H9 (cell line): ENCODE measurements around the gene TFCP2. TPM values are rescaled to one million over a fixed set of nuclear protein-coding genes. Genes with fewer than 3 reads are reported as not detected.

Source experiments
- DNase-seq: peaks from one replicate; pipeline ENCODE4 v3.0.0-alpha.2; 2017
- H2AFZ ChIP-seq: one replicate; pipeline ENCODE4 v1.6.1; 2013; ENCODE audit warnings: mild to moderate bottlenecking, low read length, control low read depth, moderate library complexity
- H2AK5ac ChIP-seq: 2 replicates; pipeline ENCODE4 v1.6.1; 2013; ENCODE audit warnings: low read length, control low read depth, mixed read lengths; ENCODE audit not compliant: insufficient read length
- H2BK120ac ChIP-seq: one replicate; pipeline ENCODE4 v1.6.1; 2013; ENCODE audit warnings: low read depth, mild to moderate bottlenecking, low read length, control low read depth, inconsistent platforms; ENCODE audit not compliant: poor library complexity, severe bottlenecking
- H2BK12ac ChIP-seq: 2 replicates; pipeline ENCODE4 v1.6.1; 2013; ENCODE audit warnings: low read length, control low read depth, mixed read lengths, low read depth; ENCODE audit not compliant: insufficient read length
- H2BK15ac ChIP-seq: 2 replicates; pipeline ENCODE4 v1.6.1; 2013; ENCODE audit warnings: low read depth, low read length, control low read depth
- H2BK20ac ChIP-seq: one replicate; pipeline ENCODE4 v1.6.1; 2013; ENCODE audit warnings: low read depth, mild to moderate bottlenecking, low read length, control low read depth, inconsistent platforms; ENCODE audit not compliant: poor library complexity, severe bottlenecking
- H2BK5ac ChIP-seq: 2 replicates; pipeline ENCODE4 v1.6.1; 2013; ENCODE audit warnings: low read length, control low read depth, mixed read lengths; ENCODE audit not compliant: insufficient read length
- H3K14ac ChIP-seq: 2 replicates; pipeline ENCODE4 v1.6.1; 2013; ENCODE audit warnings: low read length, control low read depth; ENCODE audit not compliant: insufficient read depth
- H3K18ac ChIP-seq: 2 replicates; pipeline ENCODE4 v1.6.1; 2013; ENCODE audit warnings: low read depth, mild to moderate bottlenecking, mixed read lengths, low read length, control low read depth; ENCODE audit not compliant: insufficient read length
- H3K23ac ChIP-seq: 2 replicates; pipeline ENCODE4 v1.6.1; 2013; ENCODE audit warnings: low read length, control low read depth, mixed read lengths, low read depth; ENCODE audit not compliant: insufficient read length
- H3K23me2 ChIP-seq: 2 replicates; pipeline ENCODE4 v1.6.1; 2013; ENCODE audit warnings: low read depth, mild to moderate bottlenecking, mixed read lengths, low read length, control low read depth; ENCODE audit not compliant: insufficient read length, poor library complexity, severe bottlenecking
- H3K27ac ChIP-seq: 2 replicates; pipeline ENCODE4 v1.5.1; 2013; ENCODE audit warnings: low read length, control low read depth, mixed read lengths, low read depth; ENCODE audit not compliant: insufficient read length
- H3K27me3 ChIP-seq: 2 replicates; pipeline ENCODE4 v1.6.1; 2013; ENCODE audit warnings: low read length, control low read depth, inconsistent platforms; ENCODE audit not compliant: insufficient read depth
- H3K4ac ChIP-seq: 2 replicates; pipeline ENCODE4 v1.6.1; 2013; ENCODE audit warnings: low read depth, mild to moderate bottlenecking, control low read depth, inconsistent platforms, low read length, moderate library complexity
- H3K4me1 ChIP-seq: 2 replicates; pipeline ENCODE4 v1.6.1; 2013; ENCODE audit warnings: low read length, control low read depth, inconsistent platforms; ENCODE audit not compliant: insufficient read depth
- H3K4me2 ChIP-seq: 2 replicates; pipeline ENCODE4 v1.6.1; 2013; ENCODE audit warnings: low read length, control low read depth, mixed read lengths; ENCODE audit not compliant: insufficient read length, insufficient read depth
- H3K56ac ChIP-seq: 2 replicates; pipeline ENCODE4 v1.6.1; 2013; ENCODE audit warnings: low read depth, mild to moderate bottlenecking, mixed read lengths, low read length, control low read depth; ENCODE audit not compliant: insufficient read length
- H3K79me1 ChIP-seq: 2 replicates; pipeline ENCODE4 v1.6.1; 2013; ENCODE audit warnings: low read depth, mild to moderate bottlenecking, moderate library complexity, low read length, control low read depth, inconsistent platforms; ENCODE audit not compliant: insufficient read depth, poor library complexity, severe bottlenecking
- H3K79me2 ChIP-seq: 2 replicates; pipeline ENCODE4 v1.6.1; 2013; ENCODE audit warnings: low read length, control low read depth, inconsistent platforms; ENCODE audit not compliant: insufficient read depth
- H3K9ac ChIP-seq: 2 replicates; pipeline ENCODE4 v1.6.1; 2013; ENCODE audit warnings: low read length, control low read depth, mixed read lengths; ENCODE audit not compliant: insufficient read length; ENCODE audit errors: extremely low read depth
- H3K9me3 ChIP-seq: one replicate; pipeline ENCODE4 v1.6.1; 2013; ENCODE audit warnings: low read depth, low read length, inconsistent platforms; ENCODE audit not compliant: control insufficient read depth
- H3T11ph ChIP-seq: one replicate; pipeline ENCODE4 v1.6.1; 2013; ENCODE audit warnings: mild to moderate bottlenecking, low read length, control low read depth, inconsistent platforms
- H4K20me1 ChIP-seq: one replicate; pipeline ENCODE4 v1.6.1; 2013; ENCODE audit not compliant: control insufficient read depth, insufficient read length, insufficient read depth
- H4K5ac ChIP-seq: 2 replicates; pipeline ENCODE4 v1.6.1; 2013; ENCODE audit warnings: low read depth, mild to moderate bottlenecking, mixed read lengths, low read length, control low read depth; ENCODE audit not compliant: insufficient read length
- H4K8ac ChIP-seq: replicated peaks from 2 replicates; pipeline ENCODE4 v1.6.1; 2013; ENCODE audit warnings: low read length, control low read depth, mixed read lengths, low read depth; ENCODE audit not compliant: insufficient read length
- H4K91ac ChIP-seq: 2 replicates; pipeline ENCODE4 v1.6.1; 2013; ENCODE audit warnings: low read depth, mild to moderate bottlenecking, moderate library complexity, mixed read lengths, low read length, control low read depth; ENCODE audit not compliant: insufficient read length
- H3K27ac Mint-ChIP-seq, 3 experiments: 2 replicates in 2 of 3; 3 replicates in 1 of 3; pipeline ENCODE4 v1.8.0; 2020 to 2021; ENCODE audit warnings: mixed read lengths in 3 of 3, mild to moderate bottlenecking in 1 of 3, moderate library complexity in 1 of 3
- H3K27me3 Mint-ChIP-seq: 2 replicates; pipeline ENCODE4 v1.8.0; 2021; ENCODE audit warnings: low read depth, mild to moderate bottlenecking, moderate library complexity, mixed read lengths
- H3K36me3 Mint-ChIP-seq, 3 experiments: 2 replicates in 2 of 3; 3 replicates in 1 of 3; pipeline ENCODE4 v1.8.0; 2020 to 2021; ENCODE audit warnings: low read depth in 3 of 3, mixed read lengths in 3 of 3; ENCODE audit not compliant: insufficient read depth in 1 of 3
- H3K4me1 Mint-ChIP-seq, 2 experiments: 2 replicates each; pipeline ENCODE4 v1.8.0; 2020; ENCODE audit warnings: mixed read lengths in 2 of 2
- H3K4me3 Mint-ChIP-seq, 2 experiments: 2 replicates in 1 of 2; 3 replicates in 1 of 2; pipeline ENCODE4 v1.8.0; 2020 to 2021; ENCODE audit warnings: mild to moderate bottlenecking in 2 of 2, mixed read lengths in 2 of 2, moderate library complexity in 1 of 2
- H3K9me3 Mint-ChIP-seq, 2 experiments: 2 replicates in 1 of 2; 3 replicates in 1 of 2; pipeline ENCODE4 v1.8.0; 2020; ENCODE audit warnings: mild to moderate bottlenecking in 2 of 2, mixed read lengths in 2 of 2, moderate library complexity in 1 of 2
- CTCF ChIP-seq: fragments of 200-600 bp; sonication (generic); conservative IDR thresholded peaks from 3 replicates; pipeline ENCODE4 v1.8.0; 2021; ENCODE audit warnings: antibody characterized with exemption, mild to moderate bottlenecking
- WGBS: extraction: QIAGEN DNeasy Blood & Tissue Kit; methylation state at CpG from one replicate; pipeline ENCODE4 v1.1.7; 2013; ENCODE audit warnings: missing lambda C conversion rate, low lambda C conversion rate, mixed read lengths; ENCODE audit not compliant: insufficient read length; ENCODE audit errors: extremely low coverage; 5-methylcytosine and 5-hydroxymethylcytosine counted together
- total RNA-seq: library from RNA; stranded (reverse); gene quantifications from 2 replicates; pipeline ENCODE4 v1.2.1, GENCODE V29; 2021

TFCP2 gene
- total RNA-seq, 1 experiment from 2014 or later = 27.1 TPM

DNA sequence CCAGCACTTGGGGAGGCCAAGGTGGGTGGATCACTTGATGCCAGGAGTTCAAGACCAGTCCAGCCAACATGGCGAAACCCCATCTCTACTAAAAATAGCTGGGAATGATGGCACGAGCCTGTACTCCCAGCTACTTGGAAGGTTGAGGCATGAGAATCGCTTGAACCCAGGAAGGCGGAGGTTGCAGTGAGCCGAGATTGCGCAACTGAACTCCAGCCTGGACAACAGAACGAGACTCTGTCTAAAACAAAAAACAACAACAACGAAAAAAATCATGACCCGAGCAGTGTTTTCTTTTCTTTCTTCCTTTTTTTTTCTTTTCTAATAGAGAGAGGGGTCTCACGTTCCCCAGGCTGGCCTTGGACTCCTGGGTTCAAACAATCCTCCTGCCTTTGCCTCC, 86.0 kb downstream of the TFCP2 start:
- Histone ChIP-seq H3K4ac (no peak overlapping the region), H2AK5ac (no peak overlapping the region), H3K79me2 (peaks cover 4% of the 10 kb centered on the region; the same call in 1 of the 2 replicates), H2AFZ (no peak overlapping the region), H4K5ac (no peak overlapping the region), H3K27me3 (no peaks in the 10 kb centered on the region), H3K23ac (no peak overlapping the region), H2BK12ac (no peak overlapping the region), H3T11ph (no peak overlapping the region), H3K4me1 (peaks cover under 1% of the 10 kb centered on the region; the same call in 1 of the 2 replicates), H3K27ac (no peak overlapping the region), H3K18ac (no peak overlapping the region), H3K79me1 (peaks cover 4% of the 10 kb centered on the region), H2BK20ac (no peak overlapping the region), H2BK120ac (no peak overlapping the region), H4K20me1 (no peaks in the 10 kb centered on the region), H3K23me2 (peaks cover 8% of the 10 kb centered on the region), H2BK5ac (no peak overlapping the region), H3K9me3 (no peaks in the 10 kb centered on the region), H2BK15ac (no peak overlapping the region), H3K14ac (no peak overlapping the region), H3K4me2 (no peak overlapping the region), H3K9ac (no peak overlapping the region), H4K91ac (no peak overlapping the region), H4K8ac (no peak overlapping the region), H3K56ac (no peak overlapping the region)
- Mint-ChIP-seq H3K27ac (no peak overlapping the region; a peak in 1 of 7 replicates), H3K9me3 (no peaks in the 10 kb centered on the region; a peak in 1 of 5 replicates), H3K27me3 (no peaks in the 10 kb centered on the region), H3K4me1 (peaks cover 13 to 17% of the 10 kb centered on the region in 2 experiments), H3K36me3 (peaks cover 2 to 4% (median 3%) of the 10 kb centered on the region in 3 experiments; a peak in 4 of 7 replicates), H3K4me3 (no peak overlapping the region)
- TF ChIP-seq CTCF = no peak
- DNase-seq = no peak
- no CpG with 5 or more reads among the region's 10 CpGs for WGBS
